NCI-H1048 (cell line): ENCODE results near the gene RIPK1.
"Not testable (repeated sequence)": the region's sequence is repeated elsewhere in the genome, so short reads cannot be mapped to it uniquely, and the experiment has no call there.

Source experiments
- DNase-seq: peaks from one replicate; lab custom pipeline; 2025; lab: John Stamatoyannopoulos, UW

RIPK1 gene

DNA sequence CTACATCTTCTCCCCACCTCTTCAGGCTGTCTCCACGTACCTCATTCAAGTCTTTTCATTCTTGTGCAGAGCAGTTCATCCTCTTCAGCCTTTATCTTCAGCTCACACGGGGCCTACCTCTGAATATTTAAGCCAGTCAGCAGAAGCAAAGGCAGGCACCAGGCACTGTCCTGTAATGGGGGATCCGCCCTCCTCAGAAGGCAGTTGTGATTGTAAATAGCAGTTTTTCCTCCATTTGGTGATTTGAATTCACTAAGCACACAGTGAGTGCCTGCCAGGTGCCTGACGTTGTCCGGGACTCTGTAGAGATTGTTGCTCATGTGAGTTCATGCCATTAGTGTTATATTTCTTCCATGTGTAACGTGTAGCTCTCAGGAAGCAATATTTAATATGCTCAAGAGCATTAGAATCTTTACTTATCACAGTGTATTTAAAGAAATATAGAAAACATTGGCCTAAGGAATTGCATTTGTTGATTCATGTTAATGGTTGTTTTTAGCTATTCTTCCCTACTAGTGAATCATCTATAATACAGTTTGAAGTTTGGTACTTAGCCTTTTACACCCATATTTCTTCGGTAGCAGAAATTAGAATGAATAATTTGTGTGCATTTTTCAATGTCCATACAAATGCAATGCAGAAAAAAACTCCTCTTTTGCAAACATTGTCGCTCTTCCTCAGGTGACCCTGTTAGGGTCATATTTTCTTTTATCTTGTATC, 68.2 kb downstream of the RIPK1 start:
- no peak for DNase-seq

DNA sequence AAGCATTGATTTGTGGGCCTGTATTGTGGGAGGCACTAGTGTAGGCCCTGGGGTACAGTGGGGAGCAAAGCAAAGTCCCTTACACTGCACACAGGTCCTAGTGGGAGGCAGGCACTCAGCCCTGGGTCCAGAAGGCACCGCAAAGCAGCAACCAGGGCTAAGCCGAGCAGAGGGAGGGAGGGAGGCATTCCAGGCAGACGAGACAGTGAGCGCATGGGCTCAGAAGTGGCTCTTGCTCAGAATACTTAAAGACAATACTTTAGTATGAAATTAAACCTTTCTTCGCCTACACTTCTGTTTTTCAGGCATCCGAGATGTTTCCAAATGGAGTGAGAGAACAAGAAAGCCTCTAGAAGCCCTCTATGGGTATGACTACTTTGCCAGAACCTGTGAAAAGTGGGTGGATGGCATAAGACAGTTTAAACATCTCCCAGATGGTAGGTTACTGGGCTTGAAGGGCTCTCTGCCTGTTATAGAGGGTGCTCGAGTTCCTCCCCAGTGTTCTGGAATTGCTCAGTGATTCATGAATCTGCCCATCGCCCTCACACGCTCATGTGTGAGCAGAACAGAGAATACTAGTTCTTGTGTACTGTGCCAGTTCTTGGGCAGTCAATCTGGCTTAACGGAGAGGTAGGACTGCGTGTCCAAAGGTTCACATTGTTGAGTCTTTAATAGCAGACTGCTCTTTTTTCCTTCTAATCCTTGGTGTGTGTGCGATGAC, 68.9 kb downstream of the RIPK1 start:
- DNase-seq: no peak

DNA sequence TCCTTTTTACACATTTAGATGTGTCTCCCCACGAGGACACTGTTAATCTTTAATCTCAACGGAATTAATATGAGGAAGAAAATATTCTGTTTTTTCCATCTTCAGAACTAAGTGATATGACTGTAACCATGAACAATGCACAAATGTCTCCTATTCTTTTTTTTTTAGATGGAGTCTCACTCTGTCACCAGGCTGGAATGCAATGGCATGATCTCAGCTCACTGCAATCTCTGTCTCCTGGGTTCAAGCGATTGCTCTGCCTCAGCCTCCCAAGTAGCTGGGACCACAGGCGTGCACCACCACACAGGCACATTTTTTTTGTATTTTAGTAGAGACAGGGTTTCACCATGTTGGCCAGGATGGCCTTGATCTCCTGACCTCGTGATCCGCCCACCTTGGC, 69.6 kb downstream of the RIPK1 start:
- DNase-seq: not testable (repeated sequence)

DNA sequence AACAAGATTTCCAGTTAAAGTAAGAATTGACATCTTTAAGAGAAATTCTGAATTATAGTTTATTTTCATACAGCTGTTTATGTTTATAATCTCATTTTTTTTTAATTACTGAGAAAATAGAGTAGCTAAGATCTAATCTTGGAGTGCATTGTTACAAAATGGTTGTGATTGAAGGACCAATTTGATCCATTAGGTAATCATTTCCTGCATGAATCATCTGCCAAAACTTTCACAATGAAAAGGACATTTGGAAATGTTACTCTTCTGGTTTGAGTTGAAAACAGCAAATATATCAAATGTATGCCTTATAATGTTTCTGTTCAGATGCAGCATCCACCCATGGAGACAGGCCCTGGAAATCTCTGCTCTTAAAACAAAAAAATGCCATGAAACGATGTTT, 70.0 kb downstream of the RIPK1 start:
- no peak for DNase-seq

DNA sequence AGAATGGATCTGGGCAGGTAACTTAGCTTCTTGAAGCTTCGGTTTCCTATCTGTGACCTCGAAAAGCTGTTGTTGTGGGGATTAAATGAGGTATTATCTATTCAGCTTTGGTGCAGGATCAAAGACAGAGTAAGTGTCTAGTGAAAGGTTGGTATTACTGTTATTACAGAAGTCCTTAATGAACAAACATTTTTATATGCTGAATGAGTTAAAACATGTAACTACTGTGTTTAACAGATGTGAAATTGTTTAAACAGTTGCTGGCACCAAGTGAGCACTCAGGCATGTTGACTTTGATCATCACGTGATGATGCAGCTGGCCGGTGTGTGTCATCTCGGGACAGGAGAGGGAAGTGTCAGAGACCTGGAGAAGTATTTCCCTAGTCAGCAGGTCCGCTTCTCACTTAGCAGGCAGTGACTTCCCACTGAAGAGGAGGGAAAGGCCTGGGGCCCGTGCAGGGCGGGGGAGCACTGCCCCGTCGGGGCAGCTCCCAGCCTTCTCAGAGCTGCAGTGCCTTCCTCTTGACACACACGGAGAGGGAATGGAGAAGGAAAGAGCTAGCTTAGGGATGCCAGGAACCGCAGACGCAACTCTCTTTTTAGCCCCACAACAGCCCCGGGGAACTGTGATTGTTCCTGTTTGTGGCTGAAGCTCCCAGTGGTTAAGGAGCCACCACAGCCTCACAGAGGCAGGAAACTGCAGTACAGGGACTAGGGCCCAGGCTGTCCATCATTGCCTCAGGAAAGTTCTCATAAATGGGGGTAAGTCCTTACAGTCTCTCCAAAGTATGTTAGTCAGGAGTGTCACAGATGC, 71.0 kb downstream of the RIPK1 start:
- DNase-seq: no peak

DNA sequence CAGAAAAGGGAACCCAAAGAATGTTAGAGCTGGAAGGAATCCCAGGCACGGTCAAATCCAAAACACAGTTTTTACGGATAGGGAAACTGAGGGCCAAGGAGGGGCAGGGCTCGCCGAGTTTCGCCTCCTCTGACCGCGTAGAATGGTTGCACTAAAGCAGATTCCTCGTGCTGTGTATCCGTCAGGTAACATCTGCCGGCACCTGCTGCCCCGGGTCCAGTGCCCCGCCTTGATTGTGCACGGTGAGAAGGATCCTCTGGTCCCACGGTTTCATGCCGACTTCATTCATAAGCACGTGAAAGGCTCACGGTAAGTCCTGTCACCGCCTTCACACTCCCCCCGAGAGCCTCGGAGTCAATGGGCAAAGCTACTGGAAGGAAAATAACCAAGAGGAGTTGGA, 71.9 kb downstream of the RIPK1 start:
- DNase-seq: no peak

DNA sequence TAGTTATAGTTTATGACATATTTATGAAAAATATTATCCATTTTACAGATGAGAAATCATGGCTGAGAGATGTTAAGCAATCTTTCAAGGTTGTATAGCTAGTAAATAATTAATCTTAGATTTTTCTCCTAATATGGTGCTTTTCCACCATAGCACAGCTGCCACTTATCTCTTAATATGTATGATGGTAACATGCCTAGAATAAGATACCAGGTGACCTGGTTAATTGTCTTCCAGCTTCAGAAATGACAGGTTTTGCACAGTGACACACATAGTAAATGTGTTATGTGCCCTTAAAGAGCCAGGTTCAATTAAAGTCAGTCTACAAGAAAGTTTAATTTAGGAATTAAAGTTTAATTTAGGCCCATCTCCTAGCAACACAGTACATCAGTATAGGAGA, 74.2 kb downstream of the RIPK1 start:
- no peak for DNase-seq

DNA sequence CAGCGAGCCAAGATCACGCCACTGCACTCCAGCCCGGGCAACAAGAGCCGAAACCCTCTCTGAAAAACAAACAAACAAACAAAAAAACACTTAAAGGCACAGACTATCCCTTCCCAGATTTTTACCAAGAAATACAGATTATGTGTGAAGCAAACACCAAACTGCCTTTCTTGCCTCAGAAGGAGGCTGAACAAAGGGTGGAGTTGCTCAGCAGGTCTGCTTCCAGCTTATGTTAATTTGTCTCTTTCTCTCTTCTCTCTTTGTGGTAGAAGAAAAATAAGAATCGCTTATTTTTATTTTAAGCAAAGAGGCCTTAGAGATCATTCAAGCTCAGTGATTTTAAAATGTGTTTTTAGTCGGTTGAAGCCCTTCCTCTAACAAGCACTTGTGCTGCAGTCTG, 74.9 kb downstream of the RIPK1 start:
- DNase-seq: no peak

DNA sequence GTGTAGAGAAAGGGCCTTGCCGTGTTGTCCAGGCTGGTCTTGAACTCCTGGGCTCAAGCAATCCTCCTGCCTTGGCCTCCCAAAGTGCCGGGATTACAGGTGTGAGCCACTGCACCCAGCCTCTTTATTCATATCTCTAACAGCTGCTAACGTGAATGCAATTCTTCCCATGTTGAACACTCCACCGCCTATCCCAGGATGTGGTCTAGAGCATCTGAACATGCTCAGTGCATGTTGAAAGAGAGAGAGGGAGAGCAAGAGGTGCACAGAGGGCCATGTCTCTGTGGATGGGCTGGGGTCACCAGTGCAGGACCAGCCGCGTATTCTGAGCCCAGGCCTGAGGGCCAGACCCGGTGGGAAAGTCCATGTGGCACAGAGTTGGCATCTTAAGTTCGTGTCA, 76.3 kb downstream of the RIPK1 start:
- DNase-seq: no peak

DNA sequence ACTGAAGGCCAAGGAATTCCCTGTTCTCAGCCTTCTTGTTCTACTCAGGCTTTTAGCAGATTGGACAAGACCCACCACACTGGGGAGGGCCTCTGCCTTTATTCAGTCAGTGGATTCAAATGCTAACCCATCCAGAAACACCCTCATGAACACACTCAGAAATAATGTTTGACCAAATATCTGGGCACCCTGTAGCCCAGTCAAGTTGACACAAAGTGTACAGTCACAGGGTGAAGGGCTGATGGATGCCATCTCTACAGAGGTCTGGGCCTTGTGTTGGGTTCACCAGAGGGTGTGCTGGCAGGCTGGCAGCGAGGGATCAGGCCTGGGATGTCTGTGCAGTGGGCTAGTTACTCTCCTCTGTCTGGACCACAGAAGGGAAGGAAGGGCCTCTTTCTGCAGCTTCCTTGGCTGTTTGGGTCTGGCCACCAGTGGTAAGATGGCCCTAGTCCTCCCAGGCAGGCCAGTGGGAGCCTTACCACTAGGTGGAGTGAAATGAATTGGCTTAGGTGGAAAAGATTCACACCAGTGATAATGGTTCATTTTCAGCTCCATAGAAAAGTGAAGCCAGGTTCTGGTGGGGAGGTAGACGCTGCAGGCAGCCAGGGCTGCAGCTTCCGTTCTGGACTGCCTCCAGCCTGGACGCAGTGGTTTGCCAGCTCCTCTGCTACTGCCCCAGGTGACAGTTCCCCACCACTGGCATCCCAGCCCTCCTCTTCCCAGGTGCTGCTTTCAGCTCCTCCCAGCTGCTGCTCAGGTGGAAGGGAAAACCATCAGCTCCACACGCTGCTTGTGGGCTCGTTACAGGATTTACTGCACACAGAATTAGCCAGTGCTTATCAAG, 79.8 kb downstream of the RIPK1 start:
- no peak for DNase-seq

DNA sequence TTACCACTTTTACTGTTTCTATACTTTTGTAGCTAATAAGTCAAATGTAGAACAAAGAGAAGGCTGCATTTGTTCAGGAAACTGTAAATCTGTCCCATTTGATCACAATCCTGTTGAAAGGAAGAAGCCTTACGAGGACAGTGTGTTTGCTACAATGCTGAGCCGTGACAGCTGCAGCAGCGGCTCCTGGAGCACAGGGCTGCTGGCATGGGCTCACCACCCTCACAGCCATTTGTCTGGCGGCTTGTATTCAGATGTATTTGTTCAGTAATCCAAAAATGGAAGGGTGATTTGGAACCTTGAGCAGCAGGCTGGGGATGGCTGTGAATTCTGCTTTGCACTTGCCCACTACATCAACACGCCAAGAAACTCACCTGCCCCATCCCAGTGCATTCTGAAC, 83.4 kb downstream of the RIPK1 start:
- DNase-seq: no peak

DNA sequence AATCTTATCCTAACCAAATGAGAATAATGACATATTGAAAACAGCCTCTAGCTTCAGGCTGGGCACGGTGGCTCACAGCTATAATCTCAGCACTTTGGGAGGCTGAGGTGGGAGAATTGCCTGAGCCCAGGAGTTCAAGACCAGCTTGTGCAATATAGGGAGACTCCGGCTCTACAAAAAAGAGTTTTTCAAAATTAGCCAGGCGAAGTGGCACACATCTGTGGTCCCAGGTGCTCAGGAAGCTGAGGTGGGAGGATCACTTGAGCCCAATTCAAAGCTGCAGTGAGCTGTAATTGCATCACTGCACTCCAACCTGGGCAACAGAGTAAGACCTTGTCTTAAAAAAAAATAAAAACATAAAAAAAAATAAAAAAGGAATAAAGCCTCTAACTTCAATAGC, 84.4 kb downstream of the RIPK1 start:
- no peak for DNase-seq

DNA sequence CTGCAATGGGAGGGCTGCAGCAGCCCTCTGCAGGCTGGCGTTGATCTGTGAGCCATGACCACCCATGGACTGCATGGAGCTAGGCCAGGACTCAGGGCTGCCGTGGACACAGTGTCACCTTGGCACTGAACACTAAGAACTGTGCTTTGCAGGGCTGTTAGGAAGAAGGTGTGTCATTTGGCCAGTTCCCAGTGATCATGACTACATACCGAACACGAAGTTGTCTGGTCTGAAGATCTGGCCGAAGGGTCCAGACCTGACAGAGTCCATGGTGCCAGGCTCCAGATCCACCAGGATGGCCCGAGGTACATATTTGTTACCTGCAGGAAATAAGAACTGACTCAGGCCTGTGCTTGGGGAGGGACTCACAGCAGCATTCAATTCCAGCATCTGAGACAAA, 87.1 kb downstream of the RIPK1 start:
- not testable (repeated sequence) for DNase-seq

DNA sequence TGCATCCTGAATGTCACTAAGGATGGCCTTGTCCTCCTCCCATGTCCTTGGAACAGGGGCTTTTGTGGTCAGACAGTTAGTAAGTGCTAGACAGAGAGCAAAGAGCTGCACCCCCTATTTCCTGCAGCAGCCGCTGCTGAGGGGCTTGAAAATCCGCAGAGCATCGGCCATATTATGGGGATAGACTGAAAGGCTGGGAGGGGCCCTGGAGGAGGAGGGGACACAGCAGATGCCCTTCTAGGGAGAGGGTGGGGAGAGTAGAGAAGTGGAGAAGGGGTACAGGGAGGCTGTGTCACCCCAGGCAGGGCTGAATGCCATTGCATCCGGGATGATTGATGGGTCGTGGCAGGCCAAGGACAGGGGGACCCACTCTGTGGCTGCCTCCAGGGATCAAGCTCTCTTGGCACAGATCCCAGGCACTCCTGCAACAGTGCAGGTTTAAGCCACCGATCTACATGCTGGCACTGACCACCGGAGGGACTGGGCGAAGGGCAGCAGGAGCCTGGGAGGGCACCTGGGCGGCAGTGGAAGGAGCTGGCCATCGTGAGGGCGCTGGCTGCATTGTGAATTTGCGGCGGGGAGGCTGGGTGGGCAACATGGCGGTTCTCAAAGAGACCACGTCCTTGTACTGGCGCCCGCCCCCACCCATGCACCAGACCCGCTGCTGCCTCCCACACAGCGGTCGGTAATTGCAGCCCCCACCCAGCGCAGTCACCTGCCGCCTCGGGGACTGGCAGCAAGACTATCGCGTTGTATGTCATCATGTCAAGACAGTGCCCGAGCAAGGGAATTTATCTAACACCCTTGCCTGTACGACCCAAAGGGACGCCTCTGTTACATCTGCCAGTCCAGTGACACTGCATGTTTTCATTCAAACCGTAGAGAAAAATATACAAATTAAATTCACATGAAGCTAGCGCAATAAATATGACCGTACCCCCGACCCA, 88.2 kb downstream of the RIPK1 start:
- not testable (repeated sequence) for DNase-seq

DNA sequence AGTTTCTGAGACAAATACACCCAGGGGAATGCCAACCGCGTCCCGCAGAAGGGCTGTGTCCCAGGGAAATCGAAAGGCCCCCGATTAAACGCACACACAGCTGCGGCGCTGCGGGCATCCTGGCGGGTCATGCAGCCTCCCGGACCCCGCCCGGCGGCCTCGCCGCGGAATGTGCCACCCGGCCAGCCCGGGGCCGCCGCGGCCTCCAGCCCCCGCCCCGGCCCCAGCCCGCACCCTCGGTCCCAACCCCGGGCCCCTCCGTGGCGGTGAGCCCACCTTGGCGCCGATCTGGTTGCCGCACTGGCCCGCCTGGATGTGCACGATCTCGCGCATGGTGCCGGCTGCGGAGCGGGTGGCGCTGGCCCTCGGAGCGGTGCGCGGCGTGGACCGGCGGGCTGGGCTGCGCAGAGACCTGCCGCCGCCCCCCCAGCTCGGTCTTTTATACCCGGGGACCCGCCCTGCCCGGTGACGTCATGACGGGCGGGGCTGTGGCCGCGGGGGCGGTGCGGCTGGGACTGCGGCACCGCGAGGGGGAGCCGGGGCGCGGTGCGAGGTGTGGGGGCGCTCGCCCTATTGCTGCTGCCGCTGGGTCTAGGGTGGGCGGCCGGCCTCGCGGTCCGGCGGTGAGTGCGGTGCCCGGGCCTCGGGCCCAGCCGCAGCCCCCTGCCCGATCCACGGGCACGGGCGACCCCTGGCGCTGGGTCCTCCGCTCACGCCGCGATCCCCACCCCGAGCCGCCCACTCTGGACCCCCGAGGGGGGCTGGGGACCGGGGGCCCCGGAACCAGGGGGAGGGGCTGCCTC, 89.0 kb downstream of the RIPK1 start, which contains the start of gene TUBB2A:
Gene TUBB2A, minus strand, starts transcription at position 414 of the 803 bp plus-strand sequence. Its CDS starts 81 bp downstream, at position 333.
- DNase-seq: peak; percentile 52

DNA sequence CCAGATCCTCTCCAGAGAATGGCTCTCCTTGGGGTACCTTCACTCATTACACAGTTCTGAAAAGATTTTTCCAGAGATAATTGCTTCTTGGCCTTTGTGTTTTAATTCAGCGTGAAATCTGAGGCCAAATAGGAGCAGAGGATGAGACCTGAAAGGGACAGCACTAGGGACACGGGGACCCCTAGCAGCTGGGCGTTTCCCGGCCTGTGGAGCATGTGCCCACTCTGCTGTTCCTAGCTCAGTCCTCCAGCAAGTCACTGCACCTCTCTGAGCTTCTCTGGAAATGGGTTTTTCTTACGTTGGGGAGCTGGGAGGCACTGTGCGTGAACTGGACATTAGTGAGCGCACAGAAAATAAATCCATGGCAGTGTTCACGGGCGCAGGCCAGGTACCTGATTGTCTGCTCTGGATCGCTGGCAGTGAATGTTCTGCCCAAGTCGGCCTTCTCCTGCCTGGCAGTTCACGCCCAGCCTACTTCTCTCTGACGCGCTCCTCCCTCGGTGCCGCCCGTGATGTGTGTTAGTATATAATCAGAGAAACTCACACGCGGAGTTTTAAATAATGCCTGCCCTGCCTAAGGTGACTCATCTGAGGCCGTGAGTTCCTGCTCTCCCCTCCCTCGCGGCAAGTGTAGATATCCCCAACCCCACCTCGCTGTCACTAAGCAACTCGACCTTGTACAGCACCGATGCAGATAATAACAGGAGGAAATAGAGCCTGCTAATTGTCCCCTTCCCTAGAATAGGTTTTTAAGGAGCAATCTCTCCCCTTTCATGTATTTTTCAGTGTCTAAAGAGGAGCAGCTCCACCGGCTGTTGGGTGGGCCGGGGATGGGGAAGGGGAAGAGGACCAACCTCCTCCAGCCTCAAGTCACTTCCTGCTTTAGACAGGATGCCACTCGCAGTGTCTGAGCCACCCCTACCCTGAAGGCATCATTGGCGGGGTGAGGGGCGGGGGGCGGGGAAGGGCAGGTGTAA, 91.8 kb downstream of the RIPK1 start:
- no peak for DNase-seq

DNA sequence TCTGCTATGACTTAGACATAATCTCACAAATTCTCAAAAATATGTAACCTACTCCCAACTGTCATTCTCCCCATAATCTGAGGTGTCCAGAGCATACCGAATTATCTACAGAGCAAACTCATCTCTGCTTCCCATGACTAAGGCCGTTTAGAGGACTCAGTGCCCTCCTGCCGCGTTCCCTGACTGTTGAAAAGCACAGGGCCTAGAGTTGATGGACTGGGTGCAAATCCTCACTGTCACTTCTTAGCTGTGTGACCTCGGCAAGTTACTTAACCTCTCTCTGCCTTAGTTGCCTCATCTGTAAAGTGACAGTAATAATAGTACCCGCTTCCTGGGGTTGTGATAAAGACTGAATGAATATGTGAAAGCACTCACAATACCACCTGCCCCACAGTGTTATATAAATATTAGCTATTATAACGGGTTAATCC, 93.8 kb downstream of the RIPK1 start:
- no peak for DNase-seq

DNA sequence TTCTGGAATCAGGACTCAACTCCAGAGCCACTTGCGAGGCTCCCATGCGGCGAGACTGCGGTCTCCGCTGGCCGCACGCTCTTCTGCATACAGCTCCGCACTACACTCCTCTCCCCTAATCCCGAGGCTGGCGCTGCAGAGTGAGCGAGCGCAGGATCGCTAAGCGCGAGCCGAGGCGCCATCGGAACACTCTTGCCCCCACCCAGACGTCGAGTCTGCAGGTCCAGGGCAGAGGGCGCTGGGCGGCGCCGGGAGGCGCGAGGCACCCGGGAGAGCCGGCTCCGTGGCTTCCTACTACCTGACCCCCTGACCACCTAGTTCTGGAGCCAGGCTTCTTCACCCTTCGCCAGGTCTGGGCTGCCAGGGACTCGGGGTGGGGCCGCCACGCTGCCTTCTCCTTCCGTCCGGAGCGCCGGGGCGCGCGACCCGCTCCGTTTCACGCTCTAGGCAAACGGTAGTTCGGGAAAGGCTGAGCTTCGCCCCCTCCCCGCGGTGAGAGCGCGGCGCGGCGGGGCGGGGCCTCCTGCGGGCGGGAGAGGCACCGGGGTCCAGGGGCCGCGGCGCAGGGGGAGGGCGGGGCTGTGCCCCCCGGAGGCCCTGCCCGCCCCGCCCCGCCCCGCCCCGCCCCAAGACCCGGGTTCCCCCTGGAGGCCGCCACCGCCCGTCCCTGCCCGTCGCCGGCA, 94.4 kb downstream of the RIPK1 start:
- no peak for DNase-seq
